Measurements from ENCODE around the gene SLC12A4.

DNA sequence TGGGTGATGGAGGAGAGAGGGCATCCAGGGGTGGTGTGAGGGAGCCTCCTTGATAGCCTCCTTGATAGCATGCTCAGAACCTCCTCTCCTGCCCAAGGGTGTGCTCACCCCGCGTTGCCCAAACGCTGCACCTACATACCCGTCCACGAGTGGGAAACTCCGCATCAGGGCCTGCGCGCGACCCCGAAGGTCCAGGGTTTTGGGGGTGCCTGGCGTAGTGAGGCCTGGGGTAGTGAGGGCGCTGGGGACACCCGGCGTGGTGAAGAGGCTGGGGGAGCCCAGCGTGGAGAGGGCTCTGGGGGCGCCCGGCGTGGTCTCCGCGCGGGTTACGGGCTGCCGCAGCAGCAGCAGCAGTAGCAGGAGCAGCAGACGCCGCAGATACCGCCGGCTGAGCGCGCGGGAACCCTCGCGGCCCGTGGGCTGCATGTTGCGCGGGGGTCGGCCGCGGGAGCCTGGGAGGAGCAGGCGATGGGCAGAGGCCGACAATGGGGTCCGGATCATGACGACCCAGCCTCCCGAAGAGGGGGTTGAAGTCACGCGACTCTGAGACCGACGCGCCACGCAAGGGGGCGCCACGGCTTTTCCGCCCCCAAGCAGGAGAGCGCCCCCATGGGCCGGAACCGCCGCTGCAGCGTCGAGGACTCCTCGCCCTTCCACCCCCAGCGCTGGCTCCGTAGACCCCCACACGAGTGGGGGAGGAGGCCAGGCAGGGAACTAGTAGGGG is 11.7 kb upstream of the SLC12A4 start, which contains the start of gene DPEP3:
- TF ChIP-seq, protein P1, sequence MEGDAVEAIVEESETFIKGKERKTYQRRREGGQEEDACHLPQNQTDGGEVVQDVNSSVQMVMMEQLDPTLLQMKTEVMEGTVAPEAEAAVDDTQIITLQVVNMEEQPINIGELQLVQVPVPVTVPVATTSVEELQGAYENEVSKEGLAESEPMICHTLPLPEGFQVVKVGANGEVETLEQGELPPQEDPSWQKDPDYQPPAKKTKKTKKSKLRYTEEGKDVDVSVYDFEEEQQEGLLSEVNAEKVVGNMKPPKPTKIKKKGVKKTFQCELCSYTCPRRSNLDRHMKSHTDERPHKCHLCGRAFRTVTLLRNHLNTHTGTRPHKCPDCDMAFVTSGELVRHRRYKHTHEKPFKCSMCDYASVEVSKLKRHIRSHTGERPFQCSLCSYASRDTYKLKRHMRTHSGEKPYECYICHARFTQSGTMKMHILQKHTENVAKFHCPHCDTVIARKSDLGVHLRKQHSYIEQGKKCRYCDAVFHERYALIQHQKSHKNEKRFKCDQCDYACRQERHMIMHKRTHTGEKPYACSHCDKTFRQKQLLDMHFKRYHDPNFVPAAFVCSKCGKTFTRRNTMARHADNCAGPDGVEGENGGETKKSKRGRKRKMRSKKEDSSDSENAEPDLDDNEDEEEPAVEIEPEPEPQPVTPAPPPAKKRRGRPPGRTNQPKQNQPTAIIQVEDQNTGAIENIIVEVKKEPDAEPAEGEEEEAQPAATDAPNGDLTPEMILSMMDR (IDR thresholded peaks at IDR 0.05; ENCODE audit: insufficient read depth, low read length, poor library complexity, severe bottlenecking), result no peak
- no peak for TF ChIP-seq EZH2phosphoT487 (conservative IDR thresholded peaks at IDR 0.05; ENCODE audit: low read length)

Measured in SU-DHL-6 (cell line).